PFSK-1 (cell line): ENCODE measurements around the gene MAP4K4.

Experiments
- SIN3A ChIP-seq: IDR thresholded peaks from 2 replicates; pipeline ENCODE4 v1.6.1; 2012; ENCODE audit warnings: mild to moderate bottlenecking, low read length, moderate library complexity, borderline replicate concordance; ENCODE audit not compliant: insufficient read depth
- TF ChIP-seq, protein P1 (sequence below), 2 experiments: IDR thresholded peaks; 2 replicates each; pipeline versions ENCODE4 v1.6.1 to v1.8.0; 2011 to 2012; ENCODE audit warnings: low read depth in 2 of 2, low read length in 2 of 2, control low read depth in 1 of 2, inconsistent platforms in 1 of 2, mild to moderate bottlenecking in 1 of 2, moderate library complexity in 1 of 2; ENCODE audit not compliant: insufficient read depth in 1 of 2

DNA sequence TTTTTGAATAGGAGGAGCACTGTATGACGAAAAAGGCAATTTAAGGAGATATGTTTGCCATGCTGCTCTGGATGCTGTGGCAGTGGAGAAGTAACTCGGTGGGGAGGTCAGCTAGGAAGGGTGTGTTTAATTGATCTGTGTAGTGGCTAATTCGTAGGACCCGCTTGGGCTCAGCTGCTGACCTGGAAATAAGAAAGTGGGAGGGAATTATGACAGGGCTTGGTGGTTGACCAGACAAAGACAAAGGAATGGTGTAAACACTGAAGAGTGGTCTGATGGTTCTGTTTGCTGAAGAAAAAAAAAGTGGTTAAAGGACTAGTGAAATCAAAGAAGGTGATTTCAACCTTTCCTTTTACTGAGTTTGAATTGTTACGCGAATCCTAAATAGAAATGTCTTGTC is 146.0 kb downstream of the MAP4K4 start:
- TF ChIP-seq, protein P1, sequence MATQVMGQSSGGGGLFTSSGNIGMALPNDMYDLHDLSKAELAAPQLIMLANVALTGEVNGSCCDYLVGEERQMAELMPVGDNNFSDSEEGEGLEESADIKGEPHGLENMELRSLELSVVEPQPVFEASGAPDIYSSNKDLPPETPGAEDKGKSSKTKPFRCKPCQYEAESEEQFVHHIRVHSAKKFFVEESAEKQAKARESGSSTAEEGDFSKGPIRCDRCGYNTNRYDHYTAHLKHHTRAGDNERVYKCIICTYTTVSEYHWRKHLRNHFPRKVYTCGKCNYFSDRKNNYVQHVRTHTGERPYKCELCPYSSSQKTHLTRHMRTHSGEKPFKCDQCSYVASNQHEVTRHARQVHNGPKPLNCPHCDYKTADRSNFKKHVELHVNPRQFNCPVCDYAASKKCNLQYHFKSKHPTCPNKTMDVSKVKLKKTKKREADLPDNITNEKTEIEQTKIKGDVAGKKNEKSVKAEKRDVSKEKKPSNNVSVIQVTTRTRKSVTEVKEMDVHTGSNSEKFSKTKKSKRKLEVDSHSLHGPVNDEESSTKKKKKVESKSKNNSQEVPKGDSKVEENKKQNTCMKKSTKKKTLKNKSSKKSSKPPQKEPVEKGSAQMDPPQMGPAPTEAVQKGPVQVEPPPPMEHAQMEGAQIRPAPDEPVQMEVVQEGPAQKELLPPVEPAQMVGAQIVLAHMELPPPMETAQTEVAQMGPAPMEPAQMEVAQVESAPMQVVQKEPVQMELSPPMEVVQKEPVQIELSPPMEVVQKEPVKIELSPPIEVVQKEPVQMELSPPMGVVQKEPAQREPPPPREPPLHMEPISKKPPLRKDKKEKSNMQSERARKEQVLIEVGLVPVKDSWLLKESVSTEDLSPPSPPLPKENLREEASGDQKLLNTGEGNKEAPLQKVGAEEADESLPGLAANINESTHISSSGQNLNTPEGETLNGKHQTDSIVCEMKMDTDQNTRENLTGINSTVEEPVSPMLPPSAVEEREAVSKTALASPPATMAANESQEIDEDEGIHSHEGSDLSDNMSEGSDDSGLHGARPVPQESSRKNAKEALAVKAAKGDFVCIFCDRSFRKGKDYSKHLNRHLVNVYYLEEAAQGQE (IDR thresholded peaks at IDR 0.05; ENCODE audit: insufficient read depth in 1 of 2, low read depth in 2 of 2, low read length in 2 of 2), result no peak
- TF ChIP-seq SIN3A, result no peak
